Measurements from ENCODE around the gene RUVBL1. TPM values are rescaled to one million over a fixed set of nuclear protein-coding genes. Genes with fewer than 3 reads are reported as not detected.

The RUVBL1 gene
- polyA plus RNA-seq, 1 donor (not counting 4 experiments of a cell fraction or from before 2014, with no cell fraction given): 94.8 TPM

DNA sequence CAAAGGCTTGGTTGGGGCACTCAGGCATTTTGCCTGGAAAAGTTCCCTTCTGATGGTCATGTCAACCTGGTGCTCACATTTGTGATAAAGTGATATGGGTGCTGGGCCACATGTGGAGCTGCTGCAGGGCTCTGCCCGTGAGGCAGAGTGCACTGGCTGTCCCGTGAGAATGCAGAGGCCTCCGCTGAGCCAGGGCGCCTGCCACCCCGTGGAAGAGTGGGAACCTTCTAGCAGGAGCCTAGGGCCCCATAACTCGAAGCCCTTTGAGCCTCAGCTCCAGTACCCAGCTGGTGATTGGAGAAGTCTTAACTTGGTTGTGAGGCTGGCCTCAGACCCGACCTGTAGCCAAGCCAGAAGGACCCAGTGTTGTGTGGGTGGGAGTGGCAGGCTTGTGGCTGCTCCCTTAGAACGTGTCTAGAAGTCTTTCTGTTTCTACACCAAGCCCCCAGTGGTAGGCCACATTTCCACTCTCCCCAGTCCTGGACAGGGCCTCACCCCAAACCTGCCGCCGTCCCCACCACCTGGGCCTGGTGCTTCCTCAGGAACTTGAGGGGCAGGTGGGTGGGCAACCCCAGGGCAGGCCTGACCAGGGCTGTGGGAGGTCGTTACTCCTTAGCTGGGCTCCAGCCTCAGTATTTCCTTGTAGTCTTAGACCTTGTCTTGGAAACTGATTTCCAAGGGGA, 51.7 kb downstream of the RUVBL1 start:
- Histone ChIP-seq H3K79me2 (ENCODE audit: control insufficient read depth, insufficient read depth, low read length) (peaks cover 36% of the 10 kb centered on the region), H3K9me3 (ENCODE audit: control insufficient read depth, low read depth, low read length) (no peaks in the 10 kb centered on the region), H2AFZ (ENCODE audit: control insufficient read depth, low read length) (no peak overlapping the region), H3K4me1 (ENCODE audit: control insufficient read depth, extremely low read depth, insufficient read depth, low read length) (peaks cover 43% of the 10 kb centered on the region), H3K9me1 (ENCODE audit: control insufficient read depth, extremely low read depth, insufficient read depth, low read length) (peaks cover 7% of the 10 kb centered on the region), H3K27ac (ENCODE audit: control insufficient read depth, insufficient read depth, low read length) (no peak overlapping the region), H3K27me3 (ENCODE audit: control insufficient read depth, extremely low read depth, insufficient read depth, low read length) (no peaks in the 10 kb centered on the region), H3K4me2 (ENCODE audit: control insufficient read depth, extremely low read depth, insufficient read depth, low read depth, low read length) (no peak overlapping the region), H4K20me1 (ENCODE audit: control insufficient read depth, extremely low read depth, insufficient read depth, low read length) (peaks cover 16% of the 10 kb centered on the region), H3K9ac (ENCODE audit: control insufficient read depth, extremely low read depth, insufficient read depth, low read length) (no peak overlapping the region), H3K36me3 (ENCODE audit: control insufficient read depth in 2 of 2, extremely low read depth in 1 of 2, insufficient read depth in 2 of 2, low read length in 2 of 2) (peaks cover 44 to 64% of the 10 kb centered on the region in 2 experiments), H3K4me3 (ENCODE audit: control insufficient read depth in 2 of 3, extremely low read depth in 1 of 3, insufficient read depth in 2 of 3, low read depth in 1 of 3, low read length in 3 of 3) (no peak overlapping the region)
- no peak for DNase-seq (ENCODE audit: low read depth, low spot score)
- no peak for TF ChIP-seq EZH2 (IDR thresholded peaks at IDR 0.05; ENCODE audit: low read length)
- TF ChIP-seq, protein P1, sequence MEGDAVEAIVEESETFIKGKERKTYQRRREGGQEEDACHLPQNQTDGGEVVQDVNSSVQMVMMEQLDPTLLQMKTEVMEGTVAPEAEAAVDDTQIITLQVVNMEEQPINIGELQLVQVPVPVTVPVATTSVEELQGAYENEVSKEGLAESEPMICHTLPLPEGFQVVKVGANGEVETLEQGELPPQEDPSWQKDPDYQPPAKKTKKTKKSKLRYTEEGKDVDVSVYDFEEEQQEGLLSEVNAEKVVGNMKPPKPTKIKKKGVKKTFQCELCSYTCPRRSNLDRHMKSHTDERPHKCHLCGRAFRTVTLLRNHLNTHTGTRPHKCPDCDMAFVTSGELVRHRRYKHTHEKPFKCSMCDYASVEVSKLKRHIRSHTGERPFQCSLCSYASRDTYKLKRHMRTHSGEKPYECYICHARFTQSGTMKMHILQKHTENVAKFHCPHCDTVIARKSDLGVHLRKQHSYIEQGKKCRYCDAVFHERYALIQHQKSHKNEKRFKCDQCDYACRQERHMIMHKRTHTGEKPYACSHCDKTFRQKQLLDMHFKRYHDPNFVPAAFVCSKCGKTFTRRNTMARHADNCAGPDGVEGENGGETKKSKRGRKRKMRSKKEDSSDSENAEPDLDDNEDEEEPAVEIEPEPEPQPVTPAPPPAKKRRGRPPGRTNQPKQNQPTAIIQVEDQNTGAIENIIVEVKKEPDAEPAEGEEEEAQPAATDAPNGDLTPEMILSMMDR (optimal IDR thresholded peaks at IDR 0.05 in 1 of 3, IDR thresholded peaks at IDR 0.05 in 1 of 3, conservative IDR thresholded peaks at IDR 0.05 in 1 of 3; ENCODE audit: extremely low read depth in 1 of 3, insufficient read depth in 2 of 3, low read length in 3 of 3): no peak
- FAIRE-seq: no peak
- dilution Hi-C loops (cut with MboI; ENCODE audit: extremely low pct_ligation_motif_present, low sequenced_read_pairs): no loop called here

DNA sequence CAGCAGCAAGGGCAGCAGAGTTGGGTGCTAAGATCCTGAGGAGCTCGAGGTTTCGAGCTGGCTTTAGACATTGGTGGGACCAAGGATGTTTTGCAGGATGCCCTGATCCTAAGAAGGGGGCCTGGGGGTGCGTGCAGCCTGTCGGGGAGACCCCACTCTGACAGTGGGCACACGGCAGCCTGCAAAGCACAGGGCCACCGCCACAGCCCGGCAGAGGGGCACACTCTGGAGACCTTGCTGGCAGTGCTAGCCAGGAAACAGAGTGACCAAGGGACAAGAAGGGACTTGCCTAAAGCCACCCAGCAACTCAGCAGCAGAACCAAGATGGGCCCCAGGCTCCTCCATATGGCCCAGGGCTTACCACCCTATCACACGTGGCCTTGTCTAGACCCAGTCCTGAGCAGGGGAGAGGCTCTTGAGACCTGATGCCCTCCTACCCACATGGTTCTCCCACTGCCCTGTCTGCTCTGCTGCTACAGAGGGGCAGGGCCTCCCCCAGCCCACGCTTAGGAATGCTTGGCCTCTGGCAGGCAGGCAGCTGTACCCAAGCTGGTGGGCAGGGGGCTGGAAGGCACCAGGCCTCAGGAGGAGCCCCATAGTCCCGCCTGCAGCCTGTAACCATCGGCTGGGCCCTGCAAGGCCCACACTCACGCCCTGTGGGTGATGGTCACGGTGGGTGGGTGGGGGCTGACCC, 52.6 kb downstream of the RUVBL1 start:
- Histone ChIP-seq H3K27me3 (ENCODE audit: control insufficient read depth, extremely low read depth, insufficient read depth, low read length) (no peaks in the 10 kb centered on the region), H3K9me3 (ENCODE audit: control insufficient read depth, low read depth, low read length) (no peaks in the 10 kb centered on the region), H3K4me2 (ENCODE audit: control insufficient read depth, extremely low read depth, insufficient read depth, low read depth, low read length) (no peak overlapping the region), H2AFZ (ENCODE audit: control insufficient read depth, low read length) (no peak overlapping the region), H3K4me3 (ENCODE audit: control insufficient read depth in 2 of 3, extremely low read depth in 1 of 3, insufficient read depth in 2 of 3, low read depth in 1 of 3, low read length in 3 of 3) (no peak overlapping the region), H3K36me3 (ENCODE audit: control insufficient read depth in 2 of 2, extremely low read depth in 1 of 2, insufficient read depth in 2 of 2, low read length in 2 of 2) (peaks cover 52 to 68% of the 10 kb centered on the region in 2 experiments), H3K4me1 (ENCODE audit: control insufficient read depth, extremely low read depth, insufficient read depth, low read length) (peaks cover 36% of the 10 kb centered on the region), H4K20me1 (ENCODE audit: control insufficient read depth, extremely low read depth, insufficient read depth, low read length) (peaks cover 24% of the 10 kb centered on the region), H3K27ac (ENCODE audit: control insufficient read depth, insufficient read depth, low read length) (no peak overlapping the region), H3K9me1 (ENCODE audit: control insufficient read depth, extremely low read depth, insufficient read depth, low read length) (peaks cover 7% of the 10 kb centered on the region), H3K79me2 (ENCODE audit: control insufficient read depth, insufficient read depth, low read length) (peaks cover 43% of the 10 kb centered on the region), H3K9ac (ENCODE audit: control insufficient read depth, extremely low read depth, insufficient read depth, low read length) (no peak overlapping the region)
- FAIRE-seq: no peak
- dilution Hi-C loops (cut with MboI; ENCODE audit: extremely low pct_ligation_motif_present, low sequenced_read_pairs): no loop called here
- DNase-seq (ENCODE audit: low read depth, low spot score): no peak
- TF ChIP-seq, protein P1 (optimal IDR thresholded peaks at IDR 0.05 in 1 of 3, IDR thresholded peaks at IDR 0.05 in 1 of 3, conservative IDR thresholded peaks at IDR 0.05 in 1 of 3; ENCODE audit: extremely low read depth in 1 of 3, insufficient read depth in 2 of 3, low read length in 3 of 3): no peak
- no peak for TF ChIP-seq EZH2 (IDR thresholded peaks at IDR 0.05; ENCODE audit: low read length)
